ENCODE results near the gene POU2F3. TPM values are rescaled to one million over a fixed set of nuclear protein-coding genes. Genes with fewer than 3 reads are reported as not detected.

Gene POU2F3
- total and polyA plus RNA-seq, 2 donors (not counting 1 experiment from before 2014, with no cell fraction given) = not detected

DNA sequence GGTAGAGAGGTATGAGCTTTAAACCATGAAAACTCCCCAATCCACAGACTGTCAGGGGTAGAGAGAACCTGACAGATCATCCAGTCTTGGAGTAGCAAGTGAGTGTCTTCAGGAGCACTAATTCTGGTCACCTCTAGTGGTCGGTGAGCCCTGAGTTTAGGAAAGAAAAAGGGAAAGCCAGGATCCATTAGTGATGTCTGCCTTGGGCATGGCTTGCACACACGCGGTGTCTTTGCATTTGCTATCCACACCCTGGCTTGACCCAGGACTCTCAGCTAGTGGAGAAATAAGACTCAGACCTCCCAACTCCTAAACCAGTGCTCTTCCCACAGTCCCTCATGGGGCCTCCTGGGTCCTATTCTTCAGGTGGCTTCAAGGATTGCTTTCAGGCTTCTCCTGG, 19.3 kb downstream of the POU2F3 start:
- Histone ChIP-seq H3K9me3 (ENCODE audit: control insufficient read depth, insufficient read depth, low read depth, low read length) (no peaks in the 10 kb centered on the region), H2AFZ (ENCODE audit: low read length) (no peak overlapping the region), H3K4me2 (ENCODE audit: extremely low read depth, insufficient read depth, low read length) (no peak overlapping the region), H3K27me3 (ENCODE audit: control insufficient read depth, insufficient read depth, low read length) (peaks cover 32% of the 10 kb centered on the region), H3K36me3 (ENCODE audit: control insufficient read depth, insufficient read depth, low read length) (no peaks in the 10 kb centered on the region), H4K20me1 (ENCODE audit: control insufficient read depth, extremely low read depth, insufficient read depth, low read length) (no peaks in the 10 kb centered on the region), H3K4me3 (replicated peaks in 1 of 4; ENCODE audit: control extremely low read depth in 1 of 4, insufficient read depth in 1 of 4, low read depth in 3 of 4, low read length in 4 of 4) (no peak overlapping the region), H3K9ac (ENCODE audit: insufficient read depth, low read length) (no peak overlapping the region), H3K79me2 (ENCODE audit: control insufficient read depth, insufficient read depth, low read length) (no peaks in the 10 kb centered on the region), H3K27ac (ENCODE audit: insufficient read depth, low read length) (no peak overlapping the region), H3K4me1 (ENCODE audit: control insufficient read depth, extremely low read depth, insufficient read depth, low read length) (no peaks in the 10 kb centered on the region)
- TF ChIP-seq, protein P1, sequence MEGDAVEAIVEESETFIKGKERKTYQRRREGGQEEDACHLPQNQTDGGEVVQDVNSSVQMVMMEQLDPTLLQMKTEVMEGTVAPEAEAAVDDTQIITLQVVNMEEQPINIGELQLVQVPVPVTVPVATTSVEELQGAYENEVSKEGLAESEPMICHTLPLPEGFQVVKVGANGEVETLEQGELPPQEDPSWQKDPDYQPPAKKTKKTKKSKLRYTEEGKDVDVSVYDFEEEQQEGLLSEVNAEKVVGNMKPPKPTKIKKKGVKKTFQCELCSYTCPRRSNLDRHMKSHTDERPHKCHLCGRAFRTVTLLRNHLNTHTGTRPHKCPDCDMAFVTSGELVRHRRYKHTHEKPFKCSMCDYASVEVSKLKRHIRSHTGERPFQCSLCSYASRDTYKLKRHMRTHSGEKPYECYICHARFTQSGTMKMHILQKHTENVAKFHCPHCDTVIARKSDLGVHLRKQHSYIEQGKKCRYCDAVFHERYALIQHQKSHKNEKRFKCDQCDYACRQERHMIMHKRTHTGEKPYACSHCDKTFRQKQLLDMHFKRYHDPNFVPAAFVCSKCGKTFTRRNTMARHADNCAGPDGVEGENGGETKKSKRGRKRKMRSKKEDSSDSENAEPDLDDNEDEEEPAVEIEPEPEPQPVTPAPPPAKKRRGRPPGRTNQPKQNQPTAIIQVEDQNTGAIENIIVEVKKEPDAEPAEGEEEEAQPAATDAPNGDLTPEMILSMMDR (conservative IDR thresholded peaks at IDR 0.05 in 1 of 2, IDR thresholded peaks at IDR 0.05 in 1 of 2; ENCODE audit: low read depth in 1 of 2, low read length in 2 of 2) = no peak
- TF ChIP-seq EZH2 (IDR thresholded peaks at IDR 0.05; ENCODE audit: low read length, missing control alignments) = no peak
- no peak for DNase-seq (ENCODE audit: low read depth in 2 of 2)

- Histone ChIP-seq H4K20me1 (ENCODE audit: control insufficient read depth, extremely low read depth, insufficient read depth, low read length) (no peaks in the 10 kb centered on the region), H3K27ac (ENCODE audit: insufficient read depth, low read length) (no peak overlapping the region), H3K36me3 (ENCODE audit: control insufficient read depth, insufficient read depth, low read length) (no peaks in the 10 kb centered on the region), H3K4me2 (ENCODE audit: extremely low read depth, insufficient read depth, low read length) (no peak overlapping the region), H3K79me2 (ENCODE audit: control insufficient read depth, insufficient read depth, low read length) (no peaks in the 10 kb centered on the region), H3K4me1 (ENCODE audit: control insufficient read depth, extremely low read depth, insufficient read depth, low read length) (no peaks in the 10 kb centered on the region), H3K27me3 (ENCODE audit: control insufficient read depth, insufficient read depth, low read length) (peaks cover 39% of the 10 kb centered on the region), H3K9me3 (ENCODE audit: control insufficient read depth, insufficient read depth, low read depth, low read length) (no peaks in the 10 kb centered on the region), H3K9ac (ENCODE audit: insufficient read depth, low read length) (no peak overlapping the region), H2AFZ (ENCODE audit: low read length) (no peak overlapping the region), H3K4me3 (replicated peaks in 1 of 4; ENCODE audit: control extremely low read depth in 1 of 4, insufficient read depth in 1 of 4, low read depth in 3 of 4, low read length in 4 of 4) (no peak overlapping the region)
- TF ChIP-seq, protein P1 (conservative IDR thresholded peaks at IDR 0.05 in 1 of 2, IDR thresholded peaks at IDR 0.05 in 1 of 2; ENCODE audit: low read depth in 1 of 2, low read length in 2 of 2) = no peak
- TF ChIP-seq EZH2 (IDR thresholded peaks at IDR 0.05; ENCODE audit: low read length, missing control alignments) = no peak
- DNase-seq (ENCODE audit: low read depth in 2 of 2) = no peak
Observed at GRCh38 chr11:120259988-120260565, 20.1 kb downstream of the POU2F3 start.

DNA sequence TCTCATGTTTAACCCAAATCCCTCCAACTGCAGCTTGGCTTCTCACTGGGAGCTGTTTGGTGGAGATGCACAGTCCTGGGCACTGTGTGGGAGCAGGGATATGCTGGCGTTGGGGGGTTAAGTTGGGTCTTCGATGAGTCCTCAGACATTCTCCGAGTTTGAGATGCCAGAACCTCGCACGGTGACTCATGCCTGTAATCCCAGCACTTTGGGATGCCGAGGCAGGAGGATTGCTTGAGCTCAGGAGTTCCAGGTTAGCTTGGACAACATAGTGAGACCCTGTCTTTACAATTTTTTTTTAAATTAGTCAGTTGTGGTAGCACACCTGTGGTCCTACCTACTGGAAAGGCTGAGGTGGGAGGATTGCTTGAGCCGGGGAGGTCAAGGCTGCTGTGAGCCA, 20.7 kb downstream of the POU2F3 start:
- Histone ChIP-seq H3K36me3 (ENCODE audit: control insufficient read depth, insufficient read depth, low read length) (no peaks in the 10 kb centered on the region), H3K4me1 (ENCODE audit: control insufficient read depth, extremely low read depth, insufficient read depth, low read length) (no peaks in the 10 kb centered on the region), H4K20me1 (ENCODE audit: control insufficient read depth, extremely low read depth, insufficient read depth, low read length) (no peaks in the 10 kb centered on the region), H3K27me3 (ENCODE audit: control insufficient read depth, insufficient read depth, low read length) (peaks cover 37% of the 10 kb centered on the region), H3K4me3 (replicated peaks in 1 of 4; ENCODE audit: control extremely low read depth in 1 of 4, insufficient read depth in 1 of 4, low read depth in 3 of 4, low read length in 4 of 4) (no peak overlapping the region), H3K27ac (ENCODE audit: insufficient read depth, low read length) (no peak overlapping the region), H3K4me2 (ENCODE audit: extremely low read depth, insufficient read depth, low read length) (no peak overlapping the region), H2AFZ (ENCODE audit: low read length) (no peak overlapping the region), H3K9ac (ENCODE audit: insufficient read depth, low read length) (no peak overlapping the region), H3K79me2 (ENCODE audit: control insufficient read depth, insufficient read depth, low read length) (no peaks in the 10 kb centered on the region), H3K9me3 (ENCODE audit: control insufficient read depth, insufficient read depth, low read depth, low read length) (no peaks in the 10 kb centered on the region)
- DNase-seq (ENCODE audit: low read depth in 2 of 2) = no peak
- TF ChIP-seq, protein P1 (conservative IDR thresholded peaks at IDR 0.05 in 1 of 2, IDR thresholded peaks at IDR 0.05 in 1 of 2; ENCODE audit: low read depth in 1 of 2, low read length in 2 of 2) = no peak
- no peak for TF ChIP-seq EZH2 (IDR thresholded peaks at IDR 0.05; ENCODE audit: low read length, missing control alignments)
